Measurements from ENCODE around the gene DISC1. TPM values are rescaled to one million over a fixed set of nuclear protein-coding genes. Genes with fewer than 3 reads are reported as not detected.

The DISC1 gene
- total and polyA plus RNA-seq, 2 experiments from 2014 or later = 0.43 to 1.2 TPM

DNA sequence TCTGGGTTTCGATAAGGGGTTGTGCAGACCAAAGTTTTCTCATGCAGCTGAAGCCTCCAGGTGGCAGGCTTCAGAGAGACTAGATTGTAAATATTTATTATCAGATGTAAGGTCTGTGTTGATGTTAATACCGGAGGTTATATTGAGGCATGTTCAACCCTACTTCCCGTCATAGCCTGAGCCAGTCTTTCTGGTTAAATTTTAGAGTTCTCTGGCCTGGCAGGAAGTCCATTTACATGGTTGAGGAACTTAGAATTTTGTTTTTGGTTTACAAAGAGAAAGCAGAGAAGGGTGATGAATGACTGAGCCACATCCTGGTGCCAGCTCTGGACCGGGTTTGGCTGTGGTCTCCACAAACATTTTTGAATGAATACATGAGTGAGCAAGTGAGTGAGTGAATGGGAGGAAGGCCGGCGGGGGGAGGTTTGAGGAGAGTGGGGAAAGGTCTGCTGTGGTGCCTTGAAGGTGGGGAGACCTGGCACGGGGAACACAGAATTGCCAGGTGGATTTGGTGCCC lies 218.5 kb downstream of the DISC1 start:
- Histone ChIP-seq H3K79me2 (ENCODE audit: insufficient read depth) (no peaks in the 10 kb centered on the region), H3K4me3 (no peak overlapping the region), H2AFZ (no peak overlapping the region), H3K27ac (no peak overlapping the region), H3K36me3 (ENCODE audit: low read depth) (no peaks in the 10 kb centered on the region), H3K27me3 (replicated peaks; ENCODE audit: insufficient read depth) (no peaks in the 10 kb centered on the region), H3F3A (ENCODE audit: insufficient read depth) (no peaks in the 10 kb centered on the region), H3K4me1 (ENCODE audit: insufficient read depth) (peaks cover 8% of the 10 kb centered on the region; the same call in 1 of the 2 replicates), H3K9me2 (ENCODE audit: insufficient read depth) (no peaks in the 10 kb centered on the region), H3K9me3 (ENCODE audit: low read depth) (no peaks in the 10 kb centered on the region), H3K4me2 (ENCODE audit: unreplicated experiment) (no peak overlapping the region), H3K9ac (no peak overlapping the region), H4K20me1 (ENCODE audit: insufficient read depth) (no peaks in the 10 kb centered on the region)
- TF ChIP-seq EZH2 (IDR thresholded peaks at IDR 0.05; ENCODE audit: insufficient read depth, poor library complexity, severe bottlenecking) = no peak
- no peak for TF ChIP-seq EZH2phosphoT487 (IDR thresholded peaks at IDR 0.05; ENCODE audit: insufficient read depth, low read depth)
- in situ Hi-C loops (cut with MboI) = no loop called here
- DNase-seq = no peak
- 87 to 91% methylated on average over 7 of the region's 7 CpGs for WGBS, 2 experiments (ENCODE audit: low coverage in 1 of 2, low lambda C conversion rate in 2 of 2, missing lambda C conversion rate in 2 of 2)

DNA sequence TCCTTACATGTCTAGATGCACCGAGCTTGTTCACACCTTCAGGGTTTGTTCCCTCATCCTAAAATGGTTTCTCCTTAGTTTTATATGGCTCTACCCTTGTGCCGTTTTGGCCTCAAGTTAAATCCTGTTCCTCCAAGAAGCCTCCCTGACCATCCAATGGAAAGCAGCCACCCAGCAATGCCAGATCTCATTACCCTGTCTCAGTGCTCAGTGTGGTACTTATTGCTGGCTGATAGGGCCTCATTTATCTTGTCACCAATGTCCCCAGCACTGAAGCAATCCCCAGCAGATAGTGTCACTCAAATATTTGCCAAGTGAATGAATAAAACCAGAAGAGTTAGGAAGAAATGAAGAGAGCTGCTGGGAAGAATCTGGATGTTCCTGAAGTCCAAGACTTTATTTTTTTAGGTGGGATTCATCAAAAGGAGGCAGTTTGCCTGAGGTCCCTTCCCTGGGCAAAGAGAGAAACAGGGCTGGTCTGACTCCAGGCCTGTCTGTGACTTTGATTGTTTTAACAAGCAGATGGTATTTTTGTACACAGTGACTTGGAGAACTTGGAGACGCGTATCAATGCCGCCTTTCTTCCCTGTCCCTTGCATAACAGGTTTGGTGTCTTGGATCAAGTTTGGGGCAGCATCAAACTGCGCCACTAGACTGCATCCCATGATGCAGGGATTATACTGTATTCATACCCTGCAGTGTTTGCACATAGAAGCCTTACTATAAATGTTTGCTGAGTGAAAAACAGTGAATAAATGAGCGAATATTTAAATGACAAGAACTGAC lies 221.2 kb downstream of the DISC1 start:
- Histone ChIP-seq H4K20me1 (ENCODE audit: insufficient read depth) (no peaks in the 10 kb centered on the region), H3K9me3 (ENCODE audit: low read depth) (no peaks in the 10 kb centered on the region), H3K27me3 (replicated peaks; ENCODE audit: insufficient read depth) (no peaks in the 10 kb centered on the region), H3K9ac (no peak overlapping the region), H3K79me2 (ENCODE audit: insufficient read depth) (no peaks in the 10 kb centered on the region), H3K4me2 (ENCODE audit: unreplicated experiment) (no peak overlapping the region), H3K9me2 (ENCODE audit: insufficient read depth) (no peaks in the 10 kb centered on the region), H2AFZ (no peak overlapping the region), H3F3A (ENCODE audit: insufficient read depth) (no peaks in the 10 kb centered on the region), H3K4me3 (no peak overlapping the region), H3K4me1 (ENCODE audit: insufficient read depth) (no peaks in the 10 kb centered on the region), H3K36me3 (ENCODE audit: low read depth) (no peaks in the 10 kb centered on the region), H3K27ac (no peak overlapping the region)
- 93 to 95% methylated on average over 7 of the region's 7 CpGs for WGBS, 2 experiments (ENCODE audit: low coverage in 1 of 2, low lambda C conversion rate in 2 of 2, missing lambda C conversion rate in 2 of 2)
- TF ChIP-seq EZH2 (IDR thresholded peaks at IDR 0.05; ENCODE audit: insufficient read depth, poor library complexity, severe bottlenecking) = no peak
- no peak for TF ChIP-seq EZH2phosphoT487 (IDR thresholded peaks at IDR 0.05; ENCODE audit: insufficient read depth, low read depth)
- DNase-seq = no peak
- in situ Hi-C loops (cut with MboI) = no loop called here

GRCh38 chr1:231849981-231850380 lies 223.4 kb downstream of the DISC1 start:
- WGBS, 2 experiments (ENCODE audit: low coverage in 1 of 2, low lambda C conversion rate in 2 of 2, missing lambda C conversion rate in 2 of 2) = 93 to 95% methylated on average over 5 of the region's 5 CpGs
- Histone ChIP-seq H3K4me2 (ENCODE audit: unreplicated experiment) (no peak overlapping the region), H3K27ac (no peak overlapping the region), H3K36me3 (ENCODE audit: low read depth) (no peaks in the 10 kb centered on the region), H3K9me2 (ENCODE audit: insufficient read depth) (no peaks in the 10 kb centered on the region), H3K4me3 (no peak overlapping the region), H3K9me3 (ENCODE audit: low read depth) (no peaks in the 10 kb centered on the region), H2AFZ (no peak overlapping the region), H3F3A (ENCODE audit: insufficient read depth) (no peaks in the 10 kb centered on the region), H3K4me1 (ENCODE audit: insufficient read depth) (no peaks in the 10 kb centered on the region), H3K9ac (no peak overlapping the region), H3K79me2 (ENCODE audit: insufficient read depth) (no peaks in the 10 kb centered on the region), H3K27me3 (replicated peaks; ENCODE audit: insufficient read depth) (no peaks in the 10 kb centered on the region), H4K20me1 (ENCODE audit: insufficient read depth) (no peaks in the 10 kb centered on the region)
- no peak for DNase-seq
- in situ Hi-C loops (cut with MboI) = no loop called here
- no peak for TF ChIP-seq EZH2phosphoT487 (IDR thresholded peaks at IDR 0.05; ENCODE audit: insufficient read depth, low read depth)

DNA sequence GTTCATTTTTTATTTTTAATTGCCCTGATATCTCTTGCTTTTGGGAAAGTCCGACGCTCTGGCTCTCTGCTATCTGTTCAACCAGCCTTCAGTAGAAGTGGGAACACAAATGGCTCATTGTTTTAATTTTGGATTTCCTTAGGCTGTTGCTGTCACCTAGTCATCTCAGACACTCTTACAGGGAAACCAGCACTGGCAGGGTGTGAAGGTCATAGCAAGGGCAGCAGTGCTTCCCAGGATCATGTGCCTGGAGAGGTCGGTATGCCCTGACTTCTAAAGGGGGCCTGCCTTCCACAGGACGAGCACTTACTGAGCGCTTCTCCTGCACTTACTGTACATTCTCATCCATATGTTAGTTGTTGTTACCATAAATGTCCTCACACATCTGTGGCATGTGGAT lies 224.2 kb downstream of the DISC1 start:
- H3K79me2 ChIP-seq (ENCODE audit: insufficient read depth) = no peaks in the 10 kb centered on the region
- in situ Hi-C loops (cut with MboI) = no loop called here
- H4K20me1 ChIP-seq (ENCODE audit: insufficient read depth) = no peaks in the 10 kb centered on the region
- H3F3A ChIP-seq (ENCODE audit: insufficient read depth) = no peaks in the 10 kb centered on the region
- H3K27me3 ChIP-seq (replicated peaks; ENCODE audit: insufficient read depth) = no peaks in the 10 kb centered on the region
- no peak for TF ChIP-seq EZH2 (IDR thresholded peaks at IDR 0.05; ENCODE audit: insufficient read depth, poor library complexity, severe bottlenecking)
- TF ChIP-seq EZH2phosphoT487 (IDR thresholded peaks at IDR 0.05; ENCODE audit: insufficient read depth, low read depth) = no peak
- no peak overlapping the region for H3K27ac ChIP-seq
- no peaks in the 10 kb centered on the region for H3K36me3 ChIP-seq (ENCODE audit: low read depth)
- H3K4me3 ChIP-seq = no peak overlapping the region
- no peak overlapping the region for H3K9ac ChIP-seq
- H3K4me2 ChIP-seq (ENCODE audit: unreplicated experiment) = no peak overlapping the region
- no peaks in the 10 kb centered on the region for H3K9me2 ChIP-seq (ENCODE audit: insufficient read depth)
- H2AFZ ChIP-seq = no peak overlapping the region
- WGBS, 2 experiments (ENCODE audit: low coverage in 1 of 2, low lambda C conversion rate in 2 of 2, missing lambda C conversion rate in 2 of 2) = 87 to 92% methylated on average over 5 of the region's 5 CpGs
- DNase-seq = no peak
- no peaks in the 10 kb centered on the region for H3K9me3 ChIP-seq (ENCODE audit: low read depth)
- no peaks in the 10 kb centered on the region for H3K4me1 ChIP-seq (ENCODE audit: insufficient read depth)

Data from GM23248 (cell line).